Measurements from ENCODE around the gene ABCC2.
"Not testable (repeated sequence)": the region's sequence is repeated elsewhere in the genome, so short reads cannot be mapped to it uniquely, and the experiment has no call there.

Gene ABCC2

DNA sequence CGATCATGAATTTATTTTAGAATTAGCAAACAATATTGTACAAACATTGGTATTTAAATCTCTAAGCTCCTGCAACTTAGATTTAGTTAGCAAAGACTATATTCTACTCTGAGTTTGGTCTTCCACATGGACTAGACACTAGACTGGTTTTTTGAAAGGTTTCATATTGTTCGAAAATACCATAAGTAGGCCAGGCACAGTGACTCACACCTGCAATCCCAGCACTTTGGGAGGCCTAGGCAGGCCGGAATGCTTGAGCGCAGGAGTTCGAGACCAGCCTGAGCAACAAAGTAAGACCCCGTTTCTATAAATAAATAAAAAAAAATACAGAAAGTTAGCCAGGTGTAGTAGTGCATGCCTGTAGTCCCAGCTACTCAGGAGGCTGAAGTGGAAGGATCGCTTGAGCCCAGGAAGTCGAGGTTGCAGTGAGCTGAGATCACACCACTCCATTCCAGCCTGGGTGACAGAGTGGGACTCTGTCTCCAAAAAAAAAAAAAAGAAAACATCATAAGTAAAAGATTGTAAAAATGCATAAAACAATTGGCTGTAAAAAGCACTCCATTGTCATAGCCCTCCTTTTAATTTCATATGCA, 73.1 kb downstream of the ABCC2 start:
- DNase-seq: no peak

- DNase-seq: no peak
Observed at GRCh38 chr10:99858849-99859248, 76.4 kb downstream of the ABCC2 start.

- DNase-seq: no peak
Observed at GRCh38 chr10:99859585-99859984, 77.1 kb downstream of the ABCC2 start.

- DNase-seq: no peak
Observed at GRCh38 chr10:99860466-99860865, 78.0 kb downstream of the ABCC2 start.

GRCh38 chr10:99863535-99864240, 81.2 kb downstream of the ABCC2 start:
- not testable (repeated sequence) for DNase-seq

DNA sequence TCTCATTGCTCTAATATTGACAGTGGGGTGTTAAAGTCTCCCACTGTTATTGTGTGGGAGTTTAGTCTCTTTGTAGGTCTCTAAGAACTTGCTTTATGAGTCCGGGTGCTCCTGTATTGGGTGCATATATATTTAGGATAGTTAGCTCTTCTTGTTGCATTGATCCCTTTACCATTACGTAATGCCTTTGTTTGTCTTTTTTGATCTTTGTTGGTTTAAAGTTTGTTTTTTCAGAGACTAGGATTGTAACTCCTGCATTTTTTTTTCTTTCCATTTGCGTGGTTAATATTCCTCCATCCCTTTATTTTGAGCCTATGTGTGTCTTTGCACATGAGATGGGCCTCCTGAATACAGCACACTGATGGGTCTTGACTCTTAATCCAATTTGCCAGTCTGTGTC, 84.8 kb downstream of the ABCC2 start:
- DNase-seq: not testable (repeated sequence)

GRCh38 chr10:99869581-99870122, 87.2 kb downstream of the ABCC2 start:
- DNase-seq: no peak

- DNase-seq: no peak
Observed at GRCh38 chr10:99870123-99870730, 87.8 kb downstream of the ABCC2 start.

DNA sequence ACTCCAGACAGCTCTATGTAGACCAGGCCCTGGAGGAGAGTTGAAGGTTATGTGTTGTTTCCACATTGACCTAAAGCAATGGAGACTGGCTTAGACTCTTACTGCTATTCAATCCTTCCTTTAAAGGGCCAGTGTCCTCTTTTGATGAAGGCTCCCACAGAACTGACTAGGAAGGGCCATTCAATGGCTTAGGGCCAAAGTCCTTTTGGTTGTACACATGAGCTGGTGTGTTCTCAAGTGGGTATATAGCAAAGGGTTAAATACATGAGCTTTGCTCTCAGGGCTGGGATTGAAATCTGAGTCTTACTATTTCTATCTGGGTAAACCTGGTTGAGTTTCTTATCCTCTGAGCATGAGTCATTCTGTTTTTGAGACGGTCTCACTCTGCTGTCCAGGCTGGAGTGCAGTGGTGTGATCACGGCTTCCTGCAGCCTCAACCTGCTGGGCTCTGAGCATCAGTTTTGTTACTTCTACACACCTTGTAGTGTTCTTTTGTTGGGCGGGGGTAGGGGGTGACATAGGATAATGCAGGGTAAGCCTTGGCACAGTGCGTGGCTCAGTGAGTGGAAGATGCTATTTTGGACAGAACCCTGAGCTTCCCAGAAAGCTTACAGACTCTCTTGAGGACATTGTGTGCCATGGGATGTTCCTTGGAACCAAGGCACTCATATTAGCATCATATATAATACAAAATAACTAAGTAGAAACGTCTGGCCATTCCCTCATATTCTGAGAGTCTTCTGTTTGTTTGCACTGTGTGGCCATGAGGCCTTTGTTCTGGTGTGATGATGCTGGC, 90.1 kb downstream of the ABCC2 start:
- no peak for DNase-seq

GRCh38 chr10:99873846-99874245, 91.4 kb downstream of the ABCC2 start:
- DNase-seq: no peak

DNA sequence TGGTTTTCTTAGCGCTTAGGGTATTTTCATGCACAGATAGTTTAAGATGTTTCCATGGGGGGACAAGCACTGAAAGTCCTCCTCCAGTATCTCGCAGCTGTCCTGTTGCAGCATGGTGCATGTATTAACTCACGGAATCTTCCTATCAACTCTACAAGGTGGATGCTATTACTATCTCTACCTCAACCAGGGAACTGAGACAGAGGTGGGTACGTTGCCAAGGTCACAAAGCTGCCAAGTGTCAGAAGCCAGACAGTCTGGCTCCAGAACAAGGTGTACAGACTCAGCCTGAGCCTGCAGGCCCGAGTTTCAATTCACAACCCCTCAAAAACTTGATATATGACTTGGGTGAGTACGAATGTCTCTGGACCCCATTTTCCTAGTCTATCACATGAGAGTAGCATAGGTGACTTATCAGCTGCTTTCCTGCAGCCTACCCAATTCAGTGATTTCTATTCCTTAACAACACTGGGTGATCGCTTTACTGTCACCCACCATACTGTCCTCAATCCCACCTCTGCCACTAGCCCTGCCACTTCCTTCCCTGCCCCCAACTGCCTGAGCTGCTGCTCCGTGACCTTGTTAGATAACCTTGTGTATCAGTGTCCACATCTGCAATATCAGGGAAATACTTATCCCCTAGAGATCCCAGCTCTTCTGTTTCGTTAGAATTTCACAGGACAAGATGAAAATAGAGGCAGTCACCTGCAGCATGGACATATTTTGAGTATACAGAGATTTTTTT, 92.1 kb downstream of the ABCC2 start:
- no peak for DNase-seq

DNA sequence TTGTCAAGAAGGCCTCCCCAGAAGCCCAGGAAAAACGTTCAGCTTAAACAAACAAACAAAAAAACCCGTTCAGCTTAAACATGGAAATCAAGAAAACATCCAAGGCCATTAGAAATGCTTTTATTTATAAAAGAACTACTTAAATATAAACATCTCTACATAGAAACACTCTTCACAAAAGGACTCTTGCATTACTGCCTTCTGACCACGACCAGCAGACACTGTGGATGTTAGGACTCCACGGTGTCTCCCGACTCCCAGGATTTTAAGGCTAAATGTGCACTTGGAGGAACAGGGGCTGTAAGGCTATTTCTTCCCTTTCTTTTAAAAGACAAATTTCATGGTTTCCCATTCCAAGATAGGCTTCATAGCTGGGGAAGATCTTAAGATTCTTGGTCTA, 93.0 kb downstream of the ABCC2 start:
- no peak for DNase-seq

GRCh38 chr10:99880080-99880835, 97.8 kb downstream of the ABCC2 start:
- DNase-seq: no peak

DNA sequence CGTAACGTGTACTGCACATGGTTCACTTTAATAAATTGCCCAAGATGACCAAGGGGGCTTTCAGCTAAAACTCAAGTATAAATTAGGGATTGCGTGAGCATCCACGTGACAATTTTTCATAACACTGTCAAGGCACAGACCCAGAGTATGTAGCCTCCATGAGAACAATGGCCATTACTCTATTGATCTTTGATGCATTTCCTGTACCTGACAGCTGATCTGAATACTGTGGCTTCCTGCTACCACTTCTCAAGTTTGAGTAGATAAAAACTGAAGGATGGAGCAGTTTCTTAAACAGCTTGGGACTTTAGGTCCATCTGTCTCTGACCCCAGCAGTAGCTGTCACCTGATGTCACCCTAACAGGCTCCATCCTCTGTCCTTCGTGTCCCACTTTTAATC, 98.9 kb downstream of the ABCC2 start:
- DNase-seq: no peak

DNA sequence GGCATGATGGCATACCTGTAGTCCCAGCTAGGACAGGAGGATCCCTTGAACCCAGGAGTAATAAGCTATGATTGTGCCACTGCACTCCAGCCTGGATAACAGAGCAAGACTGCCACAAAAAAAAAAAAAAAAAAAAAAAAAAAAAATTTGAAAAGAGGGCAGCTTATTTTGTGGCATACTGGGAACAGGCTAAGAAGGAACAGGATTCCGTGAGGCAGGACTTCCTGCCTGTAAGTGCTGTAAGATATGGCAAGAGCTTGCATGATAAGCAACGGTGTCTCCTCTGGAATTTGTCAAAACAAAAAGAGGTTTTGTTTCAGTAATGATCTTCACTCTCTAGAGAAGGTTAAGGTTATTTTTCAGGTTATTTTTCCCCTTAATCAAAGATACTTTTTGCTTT, 101.1 kb downstream of the ABCC2 start:
- no peak for DNase-seq

DNA sequence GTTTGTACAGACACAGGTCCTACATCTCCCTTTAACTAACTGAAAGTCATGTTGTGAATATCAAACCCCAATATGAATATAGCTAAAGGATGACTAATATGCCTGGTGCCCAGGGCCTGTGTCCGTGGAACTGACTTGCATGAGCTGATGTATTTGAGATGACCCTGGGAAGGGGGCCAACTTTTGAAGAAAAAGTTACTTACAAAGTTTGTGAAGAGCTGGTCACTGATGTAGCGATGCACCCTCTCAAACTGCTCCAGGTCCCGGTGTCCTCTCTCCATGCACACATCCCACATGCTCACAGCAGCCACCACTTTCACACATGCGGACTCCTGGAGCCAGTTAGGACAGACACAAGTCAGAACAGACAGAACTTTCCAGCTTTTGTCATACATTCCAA, 106.2 kb downstream of the ABCC2 start:
- no peak for DNase-seq

DNA sequence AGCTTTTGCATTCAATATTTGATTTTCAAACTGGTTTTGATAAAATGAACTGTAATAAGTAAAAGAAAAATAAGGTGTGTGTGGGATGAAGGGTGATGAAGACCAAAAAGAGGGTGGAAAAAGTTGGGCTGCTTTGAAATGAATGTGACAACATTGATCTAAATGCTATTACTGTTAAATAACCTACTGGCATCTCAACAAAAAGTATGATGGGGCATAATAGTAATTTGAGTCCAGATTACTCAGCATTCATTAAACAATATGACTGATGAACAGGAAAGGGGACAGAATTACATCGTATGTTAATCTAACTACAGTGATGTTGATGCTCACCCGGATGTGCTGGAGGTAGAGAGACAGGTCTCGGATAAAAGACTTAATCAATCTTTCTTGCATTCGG, 112.2 kb downstream of the ABCC2 start:
- DNase-seq: no peak

GRCh38 chr10:99895066-99895465, 112.6 kb downstream of the ABCC2 start:
- not testable (repeated sequence) for DNase-seq

- DNase-seq: no peak
Observed at GRCh38 chr10:99895867-99896266, 113.4 kb downstream of the ABCC2 start.

Data from Kasumi-1 (cell line).